Purkinje cell (primary cell): ENCODE measurements around the gene RNF152. TPM values are rescaled to one million over a fixed set of nuclear protein-coding genes. Genes with fewer than 3 reads are reported as not detected.

ENCODE experiments used
- polyA plus RNA-seq: library from polyadenylated mRNA; unstranded; fragments of >200 nt; fragmentation: Nextera tagmentation; gene quantifications from 2 replicates; pipeline ENCODE4 v1.2.1, GENCODE V29; 2014

Gene RNF152, protein sequence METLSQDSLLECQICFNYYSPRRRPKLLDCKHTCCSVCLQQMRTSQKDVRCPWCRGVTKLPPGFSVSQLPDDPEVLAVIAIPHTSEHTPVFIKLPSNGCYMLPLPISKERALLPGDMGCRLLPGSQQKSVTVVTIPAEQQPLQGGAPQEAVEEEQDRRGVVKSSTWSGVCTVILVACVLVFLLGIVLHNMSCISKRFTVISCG
- polyA plus RNA-seq = 2.7 and 3.5 TPM in 2 replicates

DNA sequence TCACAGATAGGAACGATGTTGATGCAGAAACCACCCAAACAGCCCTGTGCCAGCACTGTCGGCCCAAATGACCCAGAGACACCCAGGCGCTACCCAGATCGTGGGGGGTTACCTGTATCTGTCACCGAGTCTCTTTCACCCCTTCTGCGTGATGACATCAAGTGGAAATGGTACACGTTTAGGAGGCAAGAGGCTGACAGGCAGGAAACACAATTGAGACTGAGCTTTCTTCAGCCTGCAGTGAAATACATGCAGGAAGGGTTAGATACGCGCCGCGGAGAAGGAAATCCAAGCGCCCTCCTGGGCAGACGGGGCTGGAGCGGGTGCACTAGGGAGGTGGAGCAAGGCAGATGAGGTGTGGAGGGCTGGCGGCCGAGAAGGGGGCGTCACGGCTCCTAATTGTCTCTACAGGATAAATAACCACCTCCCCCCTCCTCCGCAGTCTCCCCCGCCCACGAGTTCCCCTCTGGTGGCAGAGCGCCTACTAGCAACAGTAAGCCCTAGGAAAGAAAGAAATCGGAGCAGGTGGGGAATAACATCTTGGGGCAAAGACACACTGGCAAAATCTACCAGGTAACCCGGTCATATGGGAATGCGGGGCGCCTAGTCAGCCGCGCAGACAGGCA lies at the start of gene RNF152:
TSS of gene RNF152 (minus strand) at position 325 of the 626 bp plus-strand sequence. CDS start 76,544 bp downstream, outside the sequence.

